IPS-20b (cell line): ENCODE data around the gene TRPM3.

Experiments
- H3K27ac ChIP-seq: one replicate; pipeline ENCODE4 v1.5.1; 2013; ENCODE audit warnings: low read length
- H3K27me3 ChIP-seq: 2 replicates; pipeline ENCODE4 v1.6.1; 2013; ENCODE audit warnings: mild to moderate bottlenecking, low read length, inconsistent platforms; ENCODE audit not compliant: insufficient read depth
- H3K36me3 ChIP-seq: 2 replicates; pipeline ENCODE4 v1.6.1; 2013; ENCODE audit warnings: low read depth, mild to moderate bottlenecking, inconsistent platforms, low read length, moderate library complexity; ENCODE audit not compliant: insufficient read depth
- H3K4me1 ChIP-seq: 2 replicates; pipeline ENCODE4 v1.6.1; 2013; ENCODE audit warnings: mild to moderate bottlenecking, control low read depth, inconsistent platforms, low read length, moderate library complexity; ENCODE audit not compliant: insufficient read depth
- H3K4me3 ChIP-seq: 2 replicates; pipeline ENCODE4 v1.5.1; 2013; ENCODE audit warnings: mild to moderate bottlenecking, low read length, inconsistent platforms
- H3K9ac ChIP-seq: 2 replicates; pipeline ENCODE4 v1.6.1; 2013; ENCODE audit warnings: low read depth, mild to moderate bottlenecking, inconsistent platforms, low read length, moderate library complexity
- H3K9me3 ChIP-seq: 2 replicates; pipeline ENCODE4 v1.6.1; 2013; ENCODE audit warnings: mild to moderate bottlenecking, low read depth, low read length, inconsistent platforms; ENCODE audit not compliant: insufficient read depth

Gene TRPM3

GRCh38 chr9:70571258-70571657 lies 550.2 kb downstream of the TRPM3 start:
- Histone ChIP-seq H3K9ac (no peak overlapping the region), H3K9me3 (no peaks in the 10 kb centered on the region), H3K27ac (no peak overlapping the region), H3K27me3 (no peaks in the 10 kb centered on the region), H3K36me3 (no peaks in the 10 kb centered on the region), H3K4me3 (no peak overlapping the region), H3K4me1 (peaks cover 5% of the 10 kb centered on the region; the same call in 1 of the 2 replicates)

DNA sequence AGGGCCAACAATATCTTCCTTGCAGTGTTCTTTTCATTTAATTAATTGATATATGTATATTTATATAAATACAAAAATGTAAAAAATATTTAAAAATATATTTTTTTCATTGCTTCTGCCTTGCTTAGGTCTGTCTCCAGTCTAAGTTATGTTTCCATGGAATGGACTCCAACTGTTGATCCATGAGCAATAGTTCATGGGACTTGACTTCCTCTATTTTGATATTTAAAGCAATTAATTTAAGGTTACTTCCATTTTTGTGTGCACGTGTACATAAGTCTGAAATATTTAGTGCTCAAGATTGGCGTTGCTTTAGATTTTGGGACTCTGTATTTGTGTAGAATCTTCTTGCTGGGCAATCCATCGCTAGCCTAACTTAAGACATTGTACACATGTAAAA lies 551.6 kb downstream of the TRPM3 start:
- Histone ChIP-seq H3K4me3 (no peak overlapping the region), H3K4me1 (peaks cover 5% of the 10 kb centered on the region; the same call in 1 of the 2 replicates), H3K9ac (no peak overlapping the region), H3K36me3 (no peaks in the 10 kb centered on the region), H3K27me3 (no peaks in the 10 kb centered on the region), H3K9me3 (no peaks in the 10 kb centered on the region), H3K27ac (no peak overlapping the region)

DNA sequence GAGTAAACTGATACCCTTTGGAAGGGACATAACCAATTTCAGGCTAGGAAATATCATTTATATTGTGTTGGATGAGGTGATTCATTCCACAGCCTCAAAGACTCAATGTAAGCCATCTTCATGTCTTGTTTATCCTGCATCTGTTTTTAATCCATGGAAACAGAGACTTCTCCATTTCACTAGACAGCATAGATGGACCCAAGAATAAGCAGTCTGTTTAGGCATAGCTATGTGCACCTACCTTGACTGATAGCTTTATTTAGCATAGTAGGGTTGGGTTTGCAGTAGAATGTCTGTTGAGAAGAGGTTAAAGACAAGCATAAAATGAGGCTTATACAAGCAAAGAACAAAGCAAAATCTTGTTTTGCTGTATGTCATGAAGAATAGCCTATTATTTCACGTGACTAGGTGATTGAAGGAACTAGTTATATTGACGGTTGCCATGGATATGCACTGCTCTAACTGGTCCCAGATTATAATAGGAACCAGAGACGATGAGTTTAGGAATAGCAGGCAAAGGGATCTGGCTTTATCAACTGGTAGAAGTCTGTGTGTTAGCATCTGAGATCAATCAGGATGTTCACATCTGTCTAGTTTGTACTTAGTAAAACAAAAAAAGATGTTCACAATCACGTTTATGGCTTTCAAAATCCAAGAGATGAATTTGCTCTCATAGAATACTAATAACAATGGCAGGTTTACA lies 552.2 kb downstream of the TRPM3 start:
- H3K27ac ChIP-seq: no peak overlapping the region
- no peak overlapping the region for H3K4me3 ChIP-seq
- no peaks in the 10 kb centered on the region for H3K9me3 ChIP-seq
- no peak overlapping the region for H3K9ac ChIP-seq
- H3K4me1 ChIP-seq: peaks cover 3% of the 10 kb centered on the region; the same call in 1 of the 2 replicates
- H3K36me3 ChIP-seq: no peaks in the 10 kb centered on the region
- no peaks in the 10 kb centered on the region for H3K27me3 ChIP-seq

GRCh38 chr9:70567511-70567910 lies 553.9 kb downstream of the TRPM3 start:
- H3K27me3 ChIP-seq: no peaks in the 10 kb centered on the region
- H3K36me3 ChIP-seq: no peaks in the 10 kb centered on the region
- peaks cover 3% of the 10 kb centered on the region; the same call in 1 of the 2 replicates for H3K4me1 ChIP-seq
- H3K9ac ChIP-seq: no peak overlapping the region
- no peak overlapping the region for H3K4me3 ChIP-seq
- H3K9me3 ChIP-seq: no peaks in the 10 kb centered on the region
- no peak overlapping the region for H3K27ac ChIP-seq

GRCh38 chr9:70566751-70567150 lies 554.7 kb downstream of the TRPM3 start:
- Histone ChIP-seq H3K36me3 (no peaks in the 10 kb centered on the region), H3K9ac (no peak overlapping the region), H3K4me3 (no peak overlapping the region), H3K4me1 (peaks cover 3% of the 10 kb centered on the region; the same call in 1 of the 2 replicates), H3K9me3 (no peaks in the 10 kb centered on the region), H3K27ac (no peak overlapping the region), H3K27me3 (no peaks in the 10 kb centered on the region)

DNA sequence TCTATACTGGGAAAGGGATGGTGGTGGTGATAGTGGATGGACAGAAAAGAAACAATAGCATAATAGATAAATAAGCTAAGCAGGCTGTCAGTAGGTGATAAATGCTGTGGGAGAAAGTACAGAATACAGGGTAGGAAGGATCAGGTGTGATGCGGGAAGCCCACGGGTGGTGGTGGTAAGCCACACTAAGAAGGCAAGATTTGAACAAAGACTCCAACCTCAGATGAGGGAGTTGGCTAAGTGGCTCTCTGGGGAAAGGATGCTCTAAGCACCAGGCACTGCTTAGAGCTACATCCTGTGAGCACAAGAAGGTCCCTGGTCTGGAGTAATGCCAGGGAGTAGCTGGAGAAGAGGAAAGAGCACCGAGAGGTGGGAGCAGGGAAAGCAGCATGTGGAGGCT lies 555.4 kb downstream of the TRPM3 start:
- Histone ChIP-seq H3K9me3 (no peaks in the 10 kb centered on the region), H3K27me3 (no peaks in the 10 kb centered on the region), H3K4me1 (peaks cover 3% of the 10 kb centered on the region; the same call in 1 of the 2 replicates), H3K4me3 (no peak overlapping the region), H3K27ac (no peak overlapping the region), H3K36me3 (no peaks in the 10 kb centered on the region), H3K9ac (no peak overlapping the region)

DNA sequence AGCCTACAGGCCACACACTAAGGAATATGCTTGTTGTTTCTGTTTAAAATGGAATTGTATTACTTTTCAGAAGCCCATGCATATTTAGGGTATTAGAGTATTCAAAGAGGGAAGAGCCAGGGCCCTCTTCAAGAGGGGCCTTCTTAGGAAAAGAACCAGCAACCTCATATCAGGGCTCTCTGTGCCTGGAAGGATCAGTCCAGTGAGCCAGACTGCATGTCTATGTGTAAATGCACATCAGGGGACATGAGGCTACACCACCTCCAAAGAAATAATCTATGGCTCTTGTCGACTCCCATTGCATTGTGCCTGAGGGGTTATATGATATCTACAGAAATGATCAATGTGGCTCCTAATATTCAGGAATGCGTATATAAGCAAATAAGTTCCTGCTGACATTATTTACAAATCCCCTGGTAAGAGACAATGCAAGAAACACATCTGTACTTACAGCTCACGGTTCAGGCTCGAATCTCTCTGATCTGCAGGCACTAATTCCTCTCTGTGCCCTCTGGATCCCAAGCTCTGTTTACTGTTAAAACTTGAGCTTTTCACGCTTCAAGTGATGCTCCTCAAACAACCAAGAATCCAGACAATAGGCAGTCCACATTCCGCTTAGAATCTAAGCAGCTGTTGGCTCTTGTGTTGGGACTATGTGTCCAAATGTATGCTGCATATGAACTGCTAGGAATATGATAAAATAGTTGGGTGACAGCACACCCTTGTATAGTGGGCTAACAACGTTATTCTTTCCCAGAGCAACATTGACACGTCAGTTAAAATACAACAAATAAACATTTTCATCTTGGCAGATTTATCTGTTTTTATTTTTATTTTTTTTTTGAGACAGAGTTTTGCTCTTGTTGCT lies 556.7 kb downstream of the TRPM3 start:
- no peak overlapping the region for H3K27ac ChIP-seq
- peaks cover 3% of the 10 kb centered on the region; the same call in 1 of the 2 replicates for H3K4me1 ChIP-seq
- no peak overlapping the region for H3K4me3 ChIP-seq
- H3K9me3 ChIP-seq: no peaks in the 10 kb centered on the region
- H3K36me3 ChIP-seq: no peaks in the 10 kb centered on the region
- no peak overlapping the region for H3K9ac ChIP-seq
- no peaks in the 10 kb centered on the region for H3K27me3 ChIP-seq

- Histone ChIP-seq H3K4me1 (peaks cover 3% of the 10 kb centered on the region; the same call in 1 of the 2 replicates), H3K27me3 (no peaks in the 10 kb centered on the region), H3K36me3 (no peaks in the 10 kb centered on the region), H3K9me3 (no peaks in the 10 kb centered on the region), H3K4me3 (no peak overlapping the region), H3K9ac (no peak overlapping the region), H3K27ac (no peak overlapping the region)
Observed at GRCh38 chr9:70563431-70564204, 557.8 kb downstream of the TRPM3 start.

- Histone ChIP-seq H3K27me3 (no peaks in the 10 kb centered on the region), H3K9ac (no peak overlapping the region), H3K4me1 (peaks cover 3% of the 10 kb centered on the region; the same call in 1 of the 2 replicates), H3K9me3 (no peaks in the 10 kb centered on the region), H3K4me3 (no peak overlapping the region), H3K27ac (no peak overlapping the region), H3K36me3 (no peaks in the 10 kb centered on the region)
Observed at GRCh38 chr9:70563010-70563409, 558.4 kb downstream of the TRPM3 start.

- Histone ChIP-seq H3K4me3 (no peak overlapping the region), H3K4me1 (peaks cover 3% of the 10 kb centered on the region; the same call in 1 of the 2 replicates), H3K9me3 (no peaks in the 10 kb centered on the region), H3K9ac (no peak overlapping the region), H3K36me3 (no peaks in the 10 kb centered on the region), H3K27ac (no peak overlapping the region), H3K27me3 (no peaks in the 10 kb centered on the region)
Observed at GRCh38 chr9:70561786-70562395, 559.5 kb downstream of the TRPM3 start.

DNA sequence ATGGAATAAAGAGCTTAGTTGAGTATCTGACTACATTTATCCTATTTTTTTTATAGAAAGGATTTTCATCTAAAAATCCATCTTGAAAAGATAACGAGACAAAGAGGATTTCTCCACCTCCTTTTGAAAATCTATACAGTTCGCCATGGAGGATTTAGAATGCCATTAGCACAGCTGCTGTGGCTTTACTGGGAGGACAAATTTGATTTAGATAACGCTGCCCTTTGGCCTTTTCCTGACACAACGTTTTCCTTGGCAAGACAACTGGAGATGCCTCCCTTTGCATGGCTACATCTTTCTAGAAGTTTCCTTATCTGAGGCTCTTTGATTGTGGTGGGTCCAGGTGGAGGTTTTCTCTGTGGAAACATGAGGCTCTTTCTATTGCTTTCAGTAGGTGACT lies 560.3 kb downstream of the TRPM3 start:
- H3K4me3 ChIP-seq: no peak overlapping the region
- H3K27ac ChIP-seq: no peak overlapping the region
- H3K27me3 ChIP-seq: no peaks in the 10 kb centered on the region
- H3K36me3 ChIP-seq: no peaks in the 10 kb centered on the region
- no peak overlapping the region for H3K9ac ChIP-seq
- no peaks in the 10 kb centered on the region for H3K9me3 ChIP-seq
- no peaks in the 10 kb centered on the region for H3K4me1 ChIP-seq
